LNCaP clone FGC (cell line): Measurements from ENCODE around the gene LCP1.

Experiments
- DNase-seq: peaks from one replicate; pipeline ENCODE4 v3.0.0-alpha.2; 2011; ENCODE audit warnings: low read depth
- H3K4me3 ChIP-seq: 2 replicates; pipeline ENCODE4 v1.5.1; 2011; ENCODE audit warnings: mild to moderate bottlenecking, low read depth, low read length, control low read depth
- TF ChIP-seq, protein P1 (sequence below): IDR thresholded peaks from 2 replicates; pipeline ENCODE4 v1.5.1; 2012; ENCODE audit warnings: mild to moderate bottlenecking; ENCODE audit not compliant: control insufficient read depth, insufficient read depth; ENCODE audit errors: extremely low read depth

The LCP1 gene

DNA sequence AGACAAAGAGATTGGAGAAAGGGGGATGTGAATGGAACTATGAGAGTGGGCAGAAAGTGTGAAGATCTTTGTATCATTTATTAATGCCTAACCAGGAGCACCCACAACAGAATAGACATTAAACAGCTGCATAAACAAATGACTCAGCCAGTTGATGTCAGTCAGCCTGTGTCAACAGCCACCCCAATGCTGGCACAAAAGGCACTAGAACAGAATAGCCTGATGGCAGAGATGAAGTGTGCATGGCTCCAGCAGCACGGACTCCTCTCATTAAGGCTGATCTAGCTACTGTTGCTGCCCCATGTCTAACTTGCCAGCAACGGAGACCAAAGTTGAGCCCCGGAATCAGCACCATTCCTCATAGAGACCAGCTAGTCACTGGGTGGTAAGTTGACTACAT lies 85.0 kb downstream of the LCP1 start:
- H3K4me3 ChIP-seq = no peak overlapping the region
- TF ChIP-seq, protein P1, sequence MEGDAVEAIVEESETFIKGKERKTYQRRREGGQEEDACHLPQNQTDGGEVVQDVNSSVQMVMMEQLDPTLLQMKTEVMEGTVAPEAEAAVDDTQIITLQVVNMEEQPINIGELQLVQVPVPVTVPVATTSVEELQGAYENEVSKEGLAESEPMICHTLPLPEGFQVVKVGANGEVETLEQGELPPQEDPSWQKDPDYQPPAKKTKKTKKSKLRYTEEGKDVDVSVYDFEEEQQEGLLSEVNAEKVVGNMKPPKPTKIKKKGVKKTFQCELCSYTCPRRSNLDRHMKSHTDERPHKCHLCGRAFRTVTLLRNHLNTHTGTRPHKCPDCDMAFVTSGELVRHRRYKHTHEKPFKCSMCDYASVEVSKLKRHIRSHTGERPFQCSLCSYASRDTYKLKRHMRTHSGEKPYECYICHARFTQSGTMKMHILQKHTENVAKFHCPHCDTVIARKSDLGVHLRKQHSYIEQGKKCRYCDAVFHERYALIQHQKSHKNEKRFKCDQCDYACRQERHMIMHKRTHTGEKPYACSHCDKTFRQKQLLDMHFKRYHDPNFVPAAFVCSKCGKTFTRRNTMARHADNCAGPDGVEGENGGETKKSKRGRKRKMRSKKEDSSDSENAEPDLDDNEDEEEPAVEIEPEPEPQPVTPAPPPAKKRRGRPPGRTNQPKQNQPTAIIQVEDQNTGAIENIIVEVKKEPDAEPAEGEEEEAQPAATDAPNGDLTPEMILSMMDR = no peak
- DNase-seq = peak; percentile 15

DNA sequence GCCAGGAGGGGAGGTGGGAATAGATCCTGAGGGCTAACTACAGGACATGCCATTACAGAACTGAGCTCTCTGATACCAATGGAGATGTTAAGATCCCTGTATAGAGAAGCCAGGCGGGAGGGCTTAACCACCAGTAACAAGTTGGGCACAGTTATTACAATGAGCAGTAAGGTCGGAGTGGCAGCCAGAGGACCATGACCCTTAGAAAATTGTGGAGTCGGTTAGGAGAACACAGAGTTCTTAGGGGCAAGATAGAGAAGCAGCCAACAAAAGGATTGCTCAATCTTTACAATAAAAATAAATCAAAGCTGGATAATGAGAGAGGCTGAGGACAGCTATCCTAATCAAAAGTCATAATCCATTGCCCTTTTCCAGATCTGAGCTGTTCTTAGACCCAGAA lies 87.5 kb downstream of the LCP1 start:
- no peak overlapping the region for H3K4me3 ChIP-seq
- TF ChIP-seq, protein P1 = no peak
- DNase-seq = no peak

DNA sequence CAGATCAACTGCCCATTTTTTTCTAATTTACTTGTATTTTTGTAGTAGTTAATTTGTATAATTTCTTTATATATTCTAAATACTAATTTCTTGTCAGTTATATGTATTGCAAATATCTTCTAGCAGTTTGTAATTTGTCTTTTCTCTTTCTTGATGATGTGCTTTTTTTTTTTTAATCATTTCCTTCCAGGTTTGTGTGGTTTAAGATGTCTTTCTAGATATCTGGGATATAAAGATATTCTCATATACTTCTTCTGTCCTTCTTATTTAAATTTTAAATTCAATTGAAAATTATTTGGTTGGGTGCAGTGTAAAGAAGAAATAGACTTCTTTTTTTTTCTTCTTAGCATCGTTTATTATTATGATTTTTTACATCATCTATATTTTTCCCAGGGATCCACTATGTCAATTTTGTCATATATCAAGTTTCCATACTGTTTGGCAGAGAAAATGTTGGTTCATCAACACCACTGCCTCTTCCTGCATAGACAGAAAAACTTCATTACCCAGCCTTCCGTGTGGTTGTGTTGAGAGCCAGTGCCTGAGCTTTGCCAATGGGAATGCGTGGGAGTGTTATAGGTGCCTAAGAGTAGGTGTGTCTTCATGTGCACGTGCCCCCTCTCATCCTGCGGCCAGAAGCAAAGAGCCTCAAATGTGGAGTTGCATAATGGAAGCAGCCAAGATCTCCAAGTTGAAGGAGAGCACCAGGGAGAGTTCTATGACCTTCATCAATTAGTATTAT lies 93.0 kb downstream of the LCP1 start:
- DNase-seq = no peak

DNA sequence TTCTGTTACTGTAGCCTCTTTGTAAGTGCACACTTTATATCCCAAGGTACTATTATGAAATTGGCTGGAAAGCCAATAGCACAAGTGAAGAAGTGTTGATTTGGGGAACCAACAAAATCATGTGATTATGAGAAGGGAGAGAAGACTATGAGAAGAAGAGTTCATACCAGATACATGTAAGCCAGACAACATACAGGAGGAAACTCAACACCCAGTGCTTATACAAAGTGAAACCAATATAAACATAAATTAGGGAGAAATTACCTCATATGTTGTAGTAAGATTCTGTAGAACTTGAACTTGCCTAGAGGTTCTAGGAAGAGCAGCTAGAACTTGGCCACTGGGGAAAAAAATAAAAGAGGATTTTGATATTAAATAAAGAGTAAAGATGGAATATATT lies 94.5 kb downstream of the LCP1 start:
- H3K4me3 ChIP-seq = no peak overlapping the region
- TF ChIP-seq, protein P1 = no peak

More for the DNA sequence above, 93.0 kb downstream of the LCP1 start:
- TF ChIP-seq, protein P1 = no peak
- no peak overlapping the region for H3K4me3 ChIP-seq

DNA sequence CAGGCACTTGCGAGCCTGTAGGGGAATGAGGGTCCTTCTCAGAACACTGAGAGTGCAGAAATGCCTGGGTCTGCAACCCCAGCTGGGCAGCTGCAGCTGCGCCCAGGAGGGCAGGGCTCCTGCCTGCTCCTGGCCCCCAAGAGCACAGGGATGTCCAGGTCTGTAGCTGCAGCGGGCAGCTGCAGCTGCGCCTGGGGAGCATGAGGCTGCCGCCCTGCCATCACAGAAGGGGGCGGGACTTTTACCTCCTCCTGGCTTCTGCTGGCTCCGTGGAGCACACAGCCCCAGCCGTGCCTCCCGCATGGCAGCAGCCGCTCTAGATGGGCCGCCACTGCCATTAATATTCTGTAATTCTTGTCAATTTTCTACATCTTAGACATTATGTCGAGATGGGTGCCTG lies 95.0 kb downstream of the LCP1 start:
- TF ChIP-seq, protein P1 = no peak
- H3K4me3 ChIP-seq = no peak overlapping the region
- DNase-seq = no peak

More for the DNA sequence above, 94.5 kb downstream of the LCP1 start:
- DNase-seq = no peak

DNA sequence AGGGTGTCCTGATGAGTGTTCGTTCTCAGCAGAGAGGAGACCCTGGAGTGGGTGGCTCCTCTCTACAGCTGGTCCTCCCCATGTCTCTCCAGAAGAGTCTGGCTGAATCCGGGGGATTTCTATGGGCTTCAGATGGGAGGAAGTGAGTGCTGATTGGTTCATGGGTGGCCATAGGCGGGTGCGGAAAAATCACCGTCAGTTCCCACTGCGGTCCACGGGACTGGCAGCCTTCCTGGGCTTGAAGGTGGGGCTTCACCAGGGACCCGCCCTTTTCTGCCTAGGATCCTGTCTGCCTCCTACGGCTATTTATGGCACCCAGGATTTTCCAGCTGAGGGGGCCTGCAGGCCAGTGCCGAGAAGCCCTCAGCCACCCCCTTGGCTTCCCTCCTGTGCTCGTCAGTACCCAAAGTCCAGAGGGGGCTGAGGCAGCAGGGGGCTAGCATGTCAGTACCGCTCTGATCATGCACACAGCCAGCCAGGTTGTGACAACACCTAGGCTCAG lies 95.5 kb downstream of the LCP1 start:
- H3K4me3 ChIP-seq = no peak overlapping the region
- TF ChIP-seq, protein P1 = no peak
- no peak for DNase-seq

DNA sequence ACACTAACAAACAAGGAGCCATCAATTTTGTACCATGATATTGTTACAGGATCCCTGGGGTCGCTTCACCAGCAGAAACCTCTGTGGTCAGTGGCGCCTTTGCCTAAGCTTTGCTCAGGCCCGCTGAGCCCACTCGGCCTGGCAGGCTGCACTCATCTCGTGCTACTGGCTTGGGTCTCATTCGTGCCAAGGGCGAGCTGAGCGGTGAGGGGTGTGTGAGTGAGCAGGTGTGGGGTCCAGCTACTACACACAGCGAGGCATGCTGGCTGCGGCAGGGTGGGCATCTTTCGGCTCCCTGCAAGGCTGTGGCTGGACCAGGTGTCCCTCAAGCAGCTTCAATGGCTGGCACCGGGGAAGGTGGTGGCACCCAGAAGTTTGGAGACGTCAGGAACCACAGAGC lies 96.2 kb downstream of the LCP1 start:
- DNase-seq = no peak
- TF ChIP-seq, protein P1 = no peak
- no peak overlapping the region for H3K4me3 ChIP-seq
